Ascending aorta (tissue), 2 donors: ENCODE data around the gene KCNQ2. TPM values are rescaled to one million over a fixed set of nuclear protein-coding genes. Genes with fewer than 3 reads are reported as not detected.

Source experiments
- DNase-seq, 2 donors: peaks; one replicate each; pipeline ENCODE4 v3.0.0-alpha.2; 2019; ENCODE audit warnings: low spot score in 2 of 2
- H3K27ac ChIP-seq, 2 donors: fragments of 200-600 bp; sonication (generic); one replicate each; pipeline ENCODE4 v1.5.1; 2016 to 2017; ENCODE audit warnings: mild to moderate bottlenecking in 1 of 2
- H3K27me3 ChIP-seq: fragments of 200-600 bp; sonication (generic); one replicate; pipeline ENCODE4 v1.5.1; 2017
- H3K36me3 ChIP-seq, 2 donors: fragments of 200-600 bp; sonication (generic); one replicate each; pipeline ENCODE4 v1.5.1; 2016
- H3K4me1 ChIP-seq, 2 donors: fragments of 200-600 bp; sonication (generic); one replicate each; pipeline ENCODE4 v1.5.1; 2016 to 2017; ENCODE audit warnings: mild to moderate bottlenecking in 1 of 2
- H3K4me3 ChIP-seq, 2 donors: fragments of 200-600 bp; sonication (generic); one replicate each; pipeline ENCODE4 v1.5.1; 2016 to 2017; ENCODE audit warnings: mild to moderate bottlenecking in 1 of 2
- H3K9me3 ChIP-seq, 2 donors: fragments of 200-600 bp; sonication (generic); one replicate each; pipeline ENCODE4 v1.5.1; 2016
- CTCF ChIP-seq, 3 experiments: fragments of 200-600 bp in 2 of 3; fragments of 450-650 bp in 1 of 3; sonication (generic) in 2 of 3; IDR thresholded peaks; one replicate each; pipeline ENCODE4 v1.5.1; 2016 to 2019; ENCODE audit warnings: antibody characterized with exemption in 3 of 3, mild to moderate bottlenecking in 1 of 3, moderate library complexity in 1 of 3
- intact Hi-C: fragments of 100-400 bp; cut with DNase I; formaldehyde crosslinking; loops from one replicate; pipeline ENCODE4 v1.15.1; 2023
- total RNA-seq: library from RNA; depleted of rRNA; stranded (reverse); fragments of >200 nt; gene quantifications from one replicate; pipeline ENCODE4 v1.1.0, GENCODE V29; 2016

Gene KCNQ2
- total RNA-seq, 1 donor from 2014 or later: not detected

- Histone ChIP-seq H3K9me3 (no peaks in the 10 kb centered on the region), H3K27ac (no peak overlapping the region), H3K36me3 (no peaks in the 10 kb centered on the region), H3K4me1 (no peaks in the 10 kb centered on the region), H3K4me3 (no peak overlapping the region), H3K27me3 (no peaks in the 10 kb centered on the region)
- no peak for DNase-seq
- no peak for TF ChIP-seq CTCF (IDR thresholded peaks at IDR 0.05)
- intact Hi-C loops: no loop called here
These were observed 25.1 kb downstream of the KCNQ2 start for GRCh38 chr20:63447320-63447719.

- Histone ChIP-seq H3K27me3 (no peaks in the 10 kb centered on the region), H3K9me3 (no peaks in the 10 kb centered on the region), H3K4me1 (no peaks in the 10 kb centered on the region), H3K27ac (no peak overlapping the region), H3K4me3 (no peak overlapping the region), H3K36me3 (no peaks in the 10 kb centered on the region)
- no peak for TF ChIP-seq CTCF (IDR thresholded peaks at IDR 0.05)
- intact Hi-C loops: no loop called here
- DNase-seq: no peak
These were observed 26.0 kb downstream of the KCNQ2 start for GRCh38 chr20:63446216-63447024.

GRCh38 chr20:63445075-63445734, 27.2 kb downstream of the KCNQ2 start:
- Histone ChIP-seq H3K36me3 (no peaks in the 10 kb centered on the region), H3K9me3 (no peaks in the 10 kb centered on the region), H3K4me1 (no peaks in the 10 kb centered on the region), H3K27ac (no peak overlapping the region), H3K27me3 (no peaks in the 10 kb centered on the region), H3K4me3 (no peak overlapping the region)
- no peak for TF ChIP-seq CTCF (IDR thresholded peaks at IDR 0.05)
- DNase-seq: no peak
- intact Hi-C loops: no loop called here

DNA sequence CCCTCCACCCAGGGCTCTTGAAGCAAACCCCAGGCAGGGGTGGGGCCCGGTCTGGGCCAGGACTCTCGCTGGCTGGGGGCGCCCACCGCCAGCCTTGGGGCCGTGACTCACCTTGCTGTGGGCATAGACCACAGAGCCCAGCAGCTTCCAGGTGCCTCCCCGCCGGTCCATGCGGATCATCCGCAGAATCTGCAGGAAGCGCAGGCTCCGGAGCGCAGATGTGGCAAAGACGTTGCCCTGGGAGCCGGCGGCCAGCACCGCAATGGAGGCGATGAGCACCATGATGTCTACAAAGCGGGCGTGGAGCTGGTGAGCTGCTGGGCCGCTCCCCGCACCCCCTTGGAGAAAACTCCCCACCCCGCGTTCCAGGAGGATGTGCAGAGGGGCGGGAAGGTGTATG, 27.9 kb downstream of the KCNQ2 start:
- Histone ChIP-seq H3K9me3 (no peaks in the 10 kb centered on the region), H3K27ac (no peak overlapping the region), H3K4me1 (no peaks in the 10 kb centered on the region), H3K4me3 (no peak overlapping the region), H3K36me3 (no peaks in the 10 kb centered on the region), H3K27me3 (no peaks in the 10 kb centered on the region)
- no peak for DNase-seq
- intact Hi-C loops: no loop called here
- TF ChIP-seq CTCF (IDR thresholded peaks at IDR 0.05): no peak

DNA sequence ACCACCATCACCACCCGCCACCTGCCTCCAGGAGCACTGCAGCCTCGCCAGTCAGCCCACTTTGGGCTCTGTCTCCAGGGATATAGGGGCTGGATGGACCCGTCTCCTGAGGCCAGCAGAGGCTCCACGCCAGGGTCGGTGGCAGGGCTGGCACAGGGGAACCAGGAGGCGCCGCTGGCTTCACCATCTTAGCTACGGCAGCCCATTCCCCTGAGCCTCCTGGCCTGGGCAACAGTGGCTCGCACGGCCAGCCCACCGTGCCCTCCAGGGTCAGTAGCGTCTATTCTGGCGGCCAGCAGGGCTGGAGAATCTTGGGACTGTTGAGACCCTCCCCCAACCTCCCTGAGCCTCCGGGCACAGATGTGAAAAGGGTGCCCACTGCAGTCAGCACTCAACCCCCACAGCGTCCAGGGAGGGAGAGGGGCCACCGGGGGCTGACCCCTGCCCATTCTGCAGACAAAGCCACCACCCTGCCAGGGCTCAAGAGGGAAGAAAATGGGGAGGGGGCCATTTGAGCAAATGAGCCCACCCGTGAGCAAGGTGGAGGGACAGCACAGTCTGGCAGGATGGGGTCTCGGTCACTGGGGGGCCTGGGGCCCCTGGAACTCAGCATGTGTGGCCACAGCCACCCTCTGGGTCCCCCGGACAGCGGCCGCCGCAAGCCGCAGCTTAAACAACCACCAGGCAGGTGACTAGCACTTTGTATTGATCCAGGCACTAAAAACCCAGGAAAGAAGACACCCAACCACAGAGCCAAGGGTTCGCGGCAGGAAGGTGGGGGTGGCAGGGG, 28.7 kb downstream of the KCNQ2 start:
- TF ChIP-seq CTCF (IDR thresholded peaks at IDR 0.05): no peak
- Histone ChIP-seq H3K27me3 (no peaks in the 10 kb centered on the region), H3K27ac (no peak overlapping the region), H3K9me3 (no peaks in the 10 kb centered on the region), H3K4me3 (no peak overlapping the region), H3K36me3 (no peaks in the 10 kb centered on the region), H3K4me1 (no peaks in the 10 kb centered on the region)
- DNase-seq: no peak
- intact Hi-C loops: no loop called here
